C4-2B (cell line): ENCODE measurements around the gene PHACTR4.

ENCODE experiments used
- CTCF ChIP-seq: fragments of 450-650 bp; conservative IDR thresholded peaks from 2 replicates; pipeline ENCODE4 v1.5.1; 2017; ENCODE audit warnings: mild to moderate bottlenecking
- ZFX ChIP-seq: fragments of 450-650 bp; IDR thresholded peaks from 2 replicates; pipeline ENCODE4 v1.6.1; 2017

GRCh38 chr1:28436211-28436769, 66.8 kb downstream of the PHACTR4 start:
- TF ChIP-seq CTCF (no peak; the same call in 1 of the 2 replicates), ZFX (no peak)
